Breast epithelium (tissue), 4 donors: ENCODE data around the gene ARHGAP18. TPM values are rescaled to one million over a fixed set of nuclear protein-coding genes. Genes with fewer than 3 reads are reported as not detected.

Source experiments
- DNase-seq, 2 donors: peaks; one replicate each; pipeline ENCODE4 v3.0.0-alpha.2; 2019; ENCODE audit warnings: low spot score in 2 of 2
- H3K27ac ChIP-seq, 2 donors: fragments of 200-600 bp; sonication (generic) in 1 of 2; one replicate each; pipeline ENCODE4 v1.5.1; 2016 to 2019; ENCODE audit warnings: mild to moderate bottlenecking in 1 of 2
- H3K27me3 ChIP-seq, 2 donors: fragments of 200-600 bp; sonication (generic) in 1 of 2; one replicate each; pipeline versions ENCODE4 v1.5.1 to v1.6.0; 2017 to 2019; ENCODE audit warnings: control low read depth in 1 of 2, mild to moderate bottlenecking in 1 of 2
- H3K36me3 ChIP-seq: fragments of 200-600 bp; one replicate; pipeline ENCODE4 v1.5.1; 2019
- H3K4me1 ChIP-seq, 2 donors: fragments of 200-600 bp; sonication (generic); one replicate each; pipeline ENCODE4 v1.5.1; 2016 to 2019; ENCODE audit warnings: control low read depth in 1 of 2
- H3K4me3 ChIP-seq, 3 donors: fragments of 200-600 bp; sonication (generic); 1 replicate in 2 of 3; 2 replicates in 1 of 3; pipeline ENCODE4 v1.5.1; 2016 to 2019; ENCODE audit warnings: mild to moderate bottlenecking in 3 of 3, moderate library complexity in 2 of 3
- H3K9me3 ChIP-seq, 2 donors: fragments of 200-600 bp; sonication (generic) in 1 of 2; one replicate each; pipeline ENCODE4 v1.5.1; 2016 to 2019; ENCODE audit warnings: control low read depth in 1 of 2
- POLR2A ChIP-seq: fragments of 450-650 bp; IDR thresholded peaks from one replicate; pipeline ENCODE4 v1.6.1; 2016; ENCODE audit warnings: antibody characterized with exemption, mild to moderate bottlenecking, moderate library complexity
- POLR2AphosphoS5 ChIP-seq, 3 donors: sonication (generic); formaldehyde crosslinking; IDR thresholded peaks; one replicate each; pipeline ENCODE4 v1.6.1; 2017; ENCODE audit warnings: antibody characterized with exemption in 3 of 3
- intact Hi-C: fragments of 100-400 bp; cut with DNase I; formaldehyde crosslinking; loops from one replicate; pipeline ENCODE4 v1.15.1; 2023; ENCODE audit warnings: low total_unique reads
- total RNA-seq, 3 donors: library from RNA; depleted of rRNA; stranded (reverse); fragments of >200 nt; gene quantifications; one replicate each; pipeline ENCODE4 v1.1.0, GENCODE V29; 2016
- TF ChIP-seq, protein P1 (sequence below), 3 donors: fragments of 450-650 bp; IDR thresholded peaks; one replicate each; pipeline ENCODE4 v1.5.1; 2016 to 2017; ENCODE audit warnings: antibody characterized with exemption in 3 of 3, mild to moderate bottlenecking in 3 of 3, moderate library complexity in 3 of 3

ARHGAP18 gene
- total RNA-seq, 3 donors from 2014 or later, result 14.7 to 28.7 (median 24.8) TPM

DNA sequence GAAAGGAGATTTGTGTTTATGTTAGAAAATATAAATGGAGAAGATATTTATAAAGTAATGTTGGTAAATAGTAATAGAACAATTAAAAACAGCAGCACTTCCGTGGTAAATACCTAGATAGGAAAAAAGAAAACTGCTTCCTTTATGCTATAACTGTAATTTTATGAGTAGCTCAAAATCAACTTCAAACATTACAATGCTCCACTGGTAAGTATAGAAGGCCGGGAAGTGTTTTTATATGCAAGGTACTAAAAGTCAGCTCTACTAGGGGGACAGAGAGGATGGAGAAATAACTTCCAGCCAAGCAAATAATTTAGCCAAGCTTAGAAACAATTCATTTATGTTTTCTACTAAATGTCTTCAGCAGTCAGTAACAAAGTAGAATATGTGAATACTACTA lies 56.7 kb downstream of the ARHGAP18 start:
- H3K27me3 ChIP-seq, result no peaks in the 10 kb centered on the region
- no peak overlapping the region for H3K27ac ChIP-seq
- TF ChIP-seq POLR2A, result no peak
- TF ChIP-seq, protein P1, sequence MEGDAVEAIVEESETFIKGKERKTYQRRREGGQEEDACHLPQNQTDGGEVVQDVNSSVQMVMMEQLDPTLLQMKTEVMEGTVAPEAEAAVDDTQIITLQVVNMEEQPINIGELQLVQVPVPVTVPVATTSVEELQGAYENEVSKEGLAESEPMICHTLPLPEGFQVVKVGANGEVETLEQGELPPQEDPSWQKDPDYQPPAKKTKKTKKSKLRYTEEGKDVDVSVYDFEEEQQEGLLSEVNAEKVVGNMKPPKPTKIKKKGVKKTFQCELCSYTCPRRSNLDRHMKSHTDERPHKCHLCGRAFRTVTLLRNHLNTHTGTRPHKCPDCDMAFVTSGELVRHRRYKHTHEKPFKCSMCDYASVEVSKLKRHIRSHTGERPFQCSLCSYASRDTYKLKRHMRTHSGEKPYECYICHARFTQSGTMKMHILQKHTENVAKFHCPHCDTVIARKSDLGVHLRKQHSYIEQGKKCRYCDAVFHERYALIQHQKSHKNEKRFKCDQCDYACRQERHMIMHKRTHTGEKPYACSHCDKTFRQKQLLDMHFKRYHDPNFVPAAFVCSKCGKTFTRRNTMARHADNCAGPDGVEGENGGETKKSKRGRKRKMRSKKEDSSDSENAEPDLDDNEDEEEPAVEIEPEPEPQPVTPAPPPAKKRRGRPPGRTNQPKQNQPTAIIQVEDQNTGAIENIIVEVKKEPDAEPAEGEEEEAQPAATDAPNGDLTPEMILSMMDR (IDR thresholded peaks at IDR 0.05), result no peak
- H3K4me1 ChIP-seq, result no peaks in the 10 kb centered on the region
- DNase-seq, result no peak
- no peak overlapping the region for H3K4me3 ChIP-seq
- intact Hi-C loops, result no loop called here
- no peaks in the 10 kb centered on the region for H3K36me3 ChIP-seq
- no peaks in the 10 kb centered on the region for H3K9me3 ChIP-seq

DNA sequence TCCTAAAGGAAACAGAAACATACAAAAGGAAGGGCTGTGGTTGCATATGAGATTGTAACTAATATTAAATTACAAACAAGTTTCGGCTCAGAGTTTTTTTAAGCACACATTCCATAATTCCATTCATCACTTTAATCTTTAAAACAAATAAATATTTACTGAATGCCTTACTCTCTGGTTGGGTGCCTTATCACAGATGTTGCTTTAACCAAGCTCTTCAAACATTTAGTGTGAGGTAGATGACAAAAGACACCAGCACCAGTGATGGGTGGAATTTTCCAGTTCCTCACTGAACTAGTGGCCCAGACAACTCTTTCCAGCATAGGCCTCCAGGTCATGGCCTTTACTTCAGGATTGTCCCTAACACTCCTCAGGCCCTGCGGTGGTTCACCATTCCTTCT lies 58.7 kb downstream of the ARHGAP18 start:
- no peaks in the 10 kb centered on the region for H3K27me3 ChIP-seq
- DNase-seq, result no peak
- H3K4me1 ChIP-seq, result no peaks in the 10 kb centered on the region
- no peaks in the 10 kb centered on the region for H3K9me3 ChIP-seq
- no peak overlapping the region for H3K4me3 ChIP-seq
- H3K27ac ChIP-seq, result no peak overlapping the region
- TF ChIP-seq POLR2A, result no peak
- no peak for TF ChIP-seq POLR2AphosphoS5 (IDR thresholded peaks at IDR 0.05)
- TF ChIP-seq, protein P1 (IDR thresholded peaks at IDR 0.05), result no peak
- intact Hi-C loops, result no loop called here
- H3K36me3 ChIP-seq, result no peaks in the 10 kb centered on the region

DNA sequence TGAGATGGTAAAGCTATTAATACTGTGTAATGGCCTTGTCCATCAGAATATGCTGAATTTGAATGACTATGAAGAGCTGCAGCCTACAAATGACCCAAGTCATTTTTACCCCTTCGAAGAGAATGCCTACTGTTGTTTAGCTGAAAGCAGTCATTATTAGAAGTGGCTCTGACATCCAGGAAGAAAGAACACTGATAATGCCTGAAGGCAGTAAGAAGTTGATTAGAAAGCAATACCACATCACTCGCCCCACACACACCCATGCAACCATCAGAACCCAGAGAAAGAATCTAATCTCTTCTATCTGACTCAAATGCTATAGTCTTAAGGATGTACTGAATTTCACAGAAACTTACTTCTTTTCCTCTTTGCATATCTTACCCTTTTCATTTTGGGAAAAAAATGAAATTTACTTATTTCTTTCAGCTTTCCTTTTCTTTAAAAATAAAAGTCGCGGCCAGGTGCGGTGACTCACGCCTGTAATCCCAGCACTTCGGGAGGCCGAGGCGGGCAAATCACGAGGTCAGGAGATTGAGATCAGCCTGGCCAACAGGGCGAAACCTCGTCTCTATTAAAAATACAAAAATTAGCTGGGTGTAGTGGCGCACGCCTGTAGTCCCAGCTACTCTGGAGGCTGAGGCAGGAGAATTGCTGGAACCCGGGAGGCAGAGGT lies 61.0 kb downstream of the ARHGAP18 start:
- no peak for DNase-seq
- Histone ChIP-seq H3K27ac (no peak overlapping the region), H3K27me3 (no peaks in the 10 kb centered on the region), H3K9me3 (no peaks in the 10 kb centered on the region), H3K4me1 (no peaks in the 10 kb centered on the region), H3K4me3 (no peak overlapping the region), H3K36me3 (no peaks in the 10 kb centered on the region)
- no peak for TF ChIP-seq POLR2AphosphoS5 (IDR thresholded peaks at IDR 0.05)
- no peak for TF ChIP-seq POLR2A
- TF ChIP-seq, protein P1 (IDR thresholded peaks at IDR 0.05), result no peak
- intact Hi-C loops, result no loop called here

DNA sequence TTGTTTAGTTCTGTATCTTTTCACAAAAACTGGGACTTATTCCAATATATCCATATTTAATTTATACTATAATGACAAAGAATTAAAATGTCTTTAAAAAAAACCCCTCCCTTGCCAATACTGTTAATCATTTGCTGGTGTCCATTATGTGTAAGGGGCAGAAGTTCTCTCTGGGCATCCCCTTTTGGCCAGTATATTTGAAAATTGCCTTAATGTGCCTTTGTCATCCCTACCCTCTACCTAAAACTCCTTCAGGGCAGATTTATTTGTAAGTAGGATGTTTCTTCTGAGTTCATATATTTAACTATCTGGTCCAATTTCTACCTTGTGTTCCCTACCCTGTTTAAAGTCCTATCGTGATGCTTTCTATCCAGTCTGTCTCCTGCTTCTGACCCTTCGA lies 62.9 kb downstream of the ARHGAP18 start:
- DNase-seq, result no peak
- no peaks in the 10 kb centered on the region for H3K27me3 ChIP-seq
- H3K27ac ChIP-seq, result peak overlapping the region in 1 of 2 donors; percentile 33
- no peaks in the 10 kb centered on the region for H3K4me1 ChIP-seq
- no peaks in the 10 kb centered on the region for H3K9me3 ChIP-seq
- no peaks in the 10 kb centered on the region for H3K36me3 ChIP-seq
- peak overlapping the region in 1 of 3 donors; percentile 7 for H3K4me3 ChIP-seq
- TF ChIP-seq POLR2AphosphoS5 (IDR thresholded peaks at IDR 0.05) (no peak), POLR2A (no peak)
- TF ChIP-seq, protein P1 (IDR thresholded peaks at IDR 0.05), result no peak
- intact Hi-C loops, result no loop called here

DNA sequence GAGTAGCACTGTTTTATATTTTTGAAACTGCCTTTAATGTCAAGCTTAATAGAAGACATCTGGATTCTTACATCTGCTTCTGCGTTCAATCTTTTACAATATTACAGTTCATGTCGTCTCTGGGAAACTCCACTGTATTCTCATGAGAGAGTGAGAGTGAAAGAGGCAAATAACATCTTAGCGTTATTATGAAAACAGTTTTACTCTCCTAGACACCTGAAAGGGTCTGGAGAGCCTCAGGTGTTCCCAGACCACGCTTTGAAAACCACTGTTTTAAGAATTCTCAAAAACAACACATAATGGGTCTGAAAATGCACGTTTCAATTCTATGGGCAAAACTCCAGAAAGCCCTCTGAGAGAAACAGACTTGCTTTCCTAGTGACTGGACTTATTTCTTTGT lies 63.3 kb downstream of the ARHGAP18 start:
- no peaks in the 10 kb centered on the region for H3K9me3 ChIP-seq
- no peaks in the 10 kb centered on the region for H3K27me3 ChIP-seq
- H3K4me1 ChIP-seq, result no peaks in the 10 kb centered on the region
- intact Hi-C loops, result no loop called here
- no peaks in the 10 kb centered on the region for H3K36me3 ChIP-seq
- TF ChIP-seq POLR2A, result no peak
- TF ChIP-seq, protein P1 (IDR thresholded peaks at IDR 0.05), result no peak
- TF ChIP-seq POLR2AphosphoS5 (IDR thresholded peaks at IDR 0.05), result no peak
- no peak for DNase-seq
- peak overlapping the region in 1 of 2 donors; percentile 57 for H3K27ac ChIP-seq
- H3K4me3 ChIP-seq, result peak overlapping the region in 1 of 3 donors; percentile 7
